ENCODE results near the gene GRID2.

DNA sequence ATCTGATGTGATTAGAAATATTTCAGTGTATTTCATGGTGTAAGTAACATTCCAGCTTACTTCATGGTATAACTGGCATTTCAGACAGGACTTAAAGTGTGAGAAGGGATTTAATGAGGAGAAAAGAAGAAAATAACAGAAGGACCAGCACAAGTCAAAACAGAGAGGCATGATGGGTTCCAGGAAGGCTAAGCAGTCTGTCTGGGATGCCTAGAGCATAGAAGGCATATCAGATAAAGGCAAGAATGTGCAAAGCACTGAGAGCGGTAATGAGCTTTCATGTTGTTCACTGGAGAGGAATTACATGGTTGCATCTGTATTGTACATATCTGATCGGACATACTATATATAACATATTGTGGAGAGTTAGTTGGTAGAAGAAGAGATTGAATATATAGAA is 54.2 kb downstream of the GRID2 start:
- TF ChIP-seq CTCF (IDR thresholded peaks at IDR 0.05) = no peak
- TF ChIP-seq, protein P1, sequence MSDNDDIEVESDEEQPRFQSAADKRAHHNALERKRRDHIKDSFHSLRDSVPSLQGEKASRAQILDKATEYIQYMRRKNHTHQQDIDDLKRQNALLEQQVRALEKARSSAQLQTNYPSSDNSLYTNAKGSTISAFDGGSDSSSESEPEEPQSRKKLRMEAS (IDR thresholded peaks at IDR 0.05; ENCODE audit: low read depth) = no peak
- TF ChIP-seq YY1 (IDR thresholded peaks at IDR 0.05; ENCODE audit: low read depth) = no peak
- no peak for TF ChIP-seq ZBTB33 (IDR thresholded peaks at IDR 0.05; ENCODE audit: borderline replicate concordance, low read depth)
- TF ChIP-seq EP300 (IDR thresholded peaks at IDR 0.05; ENCODE audit: borderline replicate concordance in 1 of 2, low read depth in 1 of 2, low read length in 1 of 2) = no peak
- TF ChIP-seq GATA2 (CRISPR knock-in tag; IDR thresholded peaks at IDR 0.05) = no peak
- no peak for TF ChIP-seq GABPA (IDR thresholded peaks at IDR 0.05; ENCODE audit: low read depth)
- no peak for TF ChIP-seq JUND (IDR thresholded peaks at IDR 0.05)

Measured in SK-N-SH (cell line).